GM19043 (cell line): ENCODE data around the gene HAUS7.

ENCODE experiments used
- ATAC-seq: cut with Tn5 transposase; IDR thresholded peaks from one replicate; pipeline ENCODE4 v1.9.1; 2021; ENCODE audit warnings: low read depth; ENCODE audit not compliant: unreplicated experiment

Gene HAUS7

DNA sequence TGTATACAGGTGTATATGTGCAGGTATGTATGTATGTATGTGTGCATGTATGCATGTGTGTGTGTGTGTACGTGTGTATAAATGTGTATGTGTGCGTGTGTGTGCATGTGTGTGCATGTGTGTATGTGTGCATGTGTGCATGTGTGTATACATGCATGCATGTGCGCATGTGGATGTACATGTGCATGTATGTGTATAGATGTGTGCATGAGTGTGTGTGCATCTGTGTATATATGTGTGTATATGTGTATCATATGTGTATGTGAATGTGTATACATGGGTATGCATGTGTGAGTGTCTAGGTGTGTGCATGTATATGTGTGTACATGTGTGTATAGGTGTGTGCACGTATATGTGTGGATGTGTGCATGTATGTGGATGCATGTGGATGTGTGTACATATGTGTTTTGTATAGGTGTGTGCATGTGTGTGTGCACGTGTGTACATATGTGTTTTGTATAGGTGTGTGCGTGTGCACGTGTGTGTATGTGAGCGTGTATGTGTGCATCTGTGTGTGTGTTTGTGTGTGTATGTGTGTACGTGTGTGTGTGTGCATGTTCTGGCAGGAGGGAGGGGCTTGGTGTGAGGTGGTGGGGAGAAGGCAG is 30.4 kb upstream of the HAUS7 start:
- ATAC-seq, result no peak

DNA sequence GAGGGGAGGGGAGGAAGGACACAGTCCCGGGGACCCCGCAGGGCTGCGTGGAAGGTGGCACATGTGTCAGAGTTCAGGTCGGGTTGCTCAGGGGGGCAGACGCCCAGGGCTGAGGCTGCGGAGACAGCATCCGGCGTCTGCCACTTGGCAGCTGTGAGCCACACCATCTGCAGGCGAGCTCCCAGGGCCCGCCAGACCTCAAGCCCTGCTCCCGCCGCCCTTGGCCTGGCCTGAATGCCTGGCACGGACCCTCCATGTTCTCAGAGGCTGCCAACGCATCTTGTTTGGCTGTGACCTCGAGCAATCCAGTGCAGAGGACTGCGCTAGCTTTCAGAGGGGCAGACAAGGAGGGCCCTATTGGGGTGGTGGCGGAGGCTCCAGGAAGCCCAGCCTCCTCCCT is 29.5 kb upstream of the HAUS7 start:
- ATAC-seq, result no peak

DNA sequence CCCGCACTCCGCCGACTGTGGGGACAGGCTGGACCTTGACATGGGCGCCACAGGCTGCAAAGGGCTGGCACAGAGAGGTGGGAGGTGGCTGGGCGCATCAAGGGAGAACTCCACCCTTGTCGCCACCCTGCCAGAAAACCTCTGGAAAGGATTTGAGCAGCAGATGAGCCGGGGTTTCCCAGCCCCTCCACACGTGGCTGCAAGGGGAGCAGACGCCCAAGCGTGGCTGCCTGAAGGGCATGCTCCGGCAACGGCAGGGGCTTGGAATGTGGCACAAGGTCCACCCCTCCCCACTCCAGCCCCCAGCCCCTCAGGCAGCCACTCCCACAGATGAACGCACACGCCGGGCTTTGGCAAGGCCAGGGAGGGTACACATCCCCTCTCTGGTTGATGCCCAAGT is 29.0 kb upstream of the HAUS7 start:
- ATAC-seq, result no peak

DNA sequence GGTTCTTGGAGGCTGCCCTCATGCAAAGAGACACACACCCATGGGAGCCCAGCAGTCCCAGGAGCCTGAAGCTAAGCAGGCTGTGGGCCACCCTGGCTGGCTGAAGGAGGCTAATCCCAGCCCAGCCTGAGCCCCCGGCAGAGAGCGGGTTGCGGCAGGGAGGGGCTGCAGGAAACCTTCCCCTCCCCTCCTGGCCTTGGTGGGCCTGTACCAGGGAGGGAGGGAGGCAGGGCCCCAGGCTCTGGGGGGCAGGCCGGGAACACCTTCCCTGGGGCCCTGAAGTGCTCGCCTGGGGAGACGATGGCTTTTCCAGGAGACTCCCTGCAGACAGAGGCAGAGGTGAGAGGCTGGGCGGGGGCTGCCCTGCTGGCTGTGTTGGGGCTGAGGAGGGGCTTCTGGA is 28.1 kb upstream of the HAUS7 start:
- ATAC-seq, result no peak

DNA sequence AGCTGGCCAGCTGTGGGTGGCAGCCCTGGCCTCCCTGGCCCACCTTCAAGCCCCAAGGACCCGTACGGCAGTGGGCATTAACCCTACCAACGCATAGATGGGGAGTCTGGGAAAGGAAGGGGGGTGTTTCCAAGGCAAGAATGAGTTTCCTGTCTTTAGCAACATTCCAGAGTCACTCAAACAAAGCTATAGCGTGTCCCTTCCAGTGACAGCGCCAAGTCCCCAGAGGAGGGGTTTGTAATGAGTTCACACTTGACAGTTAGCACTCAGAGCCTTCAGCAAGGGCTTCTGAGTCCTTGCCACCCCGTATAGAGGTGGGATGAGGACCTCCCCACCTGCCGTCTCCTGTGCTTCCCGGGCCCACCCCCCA is 26.2 kb upstream of the HAUS7 start:
- ATAC-seq, result no peak

DNA sequence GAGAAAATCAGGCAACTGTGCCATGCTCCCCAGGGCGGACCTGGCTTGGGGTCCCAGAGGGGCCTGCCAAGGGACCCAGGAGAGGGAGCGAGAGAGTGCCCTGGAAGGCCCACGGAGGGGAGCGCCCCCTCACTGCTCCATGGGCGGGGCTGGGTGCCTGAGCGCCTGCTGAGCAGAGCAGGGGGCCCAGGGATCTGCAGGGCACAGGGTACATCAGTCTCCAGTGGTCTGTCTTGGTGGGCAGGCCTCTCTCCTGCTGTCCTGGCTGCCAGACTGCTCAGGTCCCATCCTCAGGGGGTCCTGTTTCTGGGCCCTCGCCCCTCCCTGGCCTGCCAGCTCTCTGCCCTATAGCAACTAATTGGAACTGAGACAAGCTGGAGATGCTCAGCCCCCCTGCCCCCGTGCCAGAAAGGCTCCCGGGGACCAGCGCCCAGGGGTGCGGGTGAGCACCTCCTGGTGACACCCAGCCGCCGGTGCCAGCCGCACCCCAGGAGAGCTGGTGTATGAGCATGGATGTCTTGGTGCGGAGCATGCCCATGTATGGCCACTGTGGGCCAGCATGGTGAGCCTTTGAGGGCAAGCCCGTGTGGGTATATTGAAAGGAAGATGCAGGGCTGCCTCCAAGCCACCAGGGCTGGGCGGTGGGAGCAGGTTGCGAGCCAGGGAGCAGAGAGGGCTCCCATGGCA is 25.7 kb upstream of the HAUS7 start:
- no peak for ATAC-seq

DNA sequence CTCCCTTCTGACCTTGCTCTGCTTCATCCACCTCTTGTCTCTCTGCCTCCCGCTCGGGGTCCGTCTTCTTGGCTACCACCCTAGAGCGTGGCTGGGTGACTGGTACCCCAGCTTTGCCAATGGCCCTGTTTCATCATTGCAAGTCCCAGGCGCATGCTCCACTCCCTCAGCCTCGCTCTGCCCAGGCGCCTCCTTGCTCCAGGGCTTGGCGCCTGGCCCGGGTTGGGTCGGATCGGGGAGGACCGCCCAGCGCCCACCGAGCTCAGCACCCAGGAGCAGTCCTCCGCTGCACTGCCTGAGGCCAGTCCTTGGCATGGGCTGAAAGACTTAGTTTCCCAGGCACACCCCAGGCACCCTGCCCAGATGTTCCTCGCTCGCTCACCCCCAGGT is 25.0 kb upstream of the HAUS7 start:
- ATAC-seq, result no peak

DNA sequence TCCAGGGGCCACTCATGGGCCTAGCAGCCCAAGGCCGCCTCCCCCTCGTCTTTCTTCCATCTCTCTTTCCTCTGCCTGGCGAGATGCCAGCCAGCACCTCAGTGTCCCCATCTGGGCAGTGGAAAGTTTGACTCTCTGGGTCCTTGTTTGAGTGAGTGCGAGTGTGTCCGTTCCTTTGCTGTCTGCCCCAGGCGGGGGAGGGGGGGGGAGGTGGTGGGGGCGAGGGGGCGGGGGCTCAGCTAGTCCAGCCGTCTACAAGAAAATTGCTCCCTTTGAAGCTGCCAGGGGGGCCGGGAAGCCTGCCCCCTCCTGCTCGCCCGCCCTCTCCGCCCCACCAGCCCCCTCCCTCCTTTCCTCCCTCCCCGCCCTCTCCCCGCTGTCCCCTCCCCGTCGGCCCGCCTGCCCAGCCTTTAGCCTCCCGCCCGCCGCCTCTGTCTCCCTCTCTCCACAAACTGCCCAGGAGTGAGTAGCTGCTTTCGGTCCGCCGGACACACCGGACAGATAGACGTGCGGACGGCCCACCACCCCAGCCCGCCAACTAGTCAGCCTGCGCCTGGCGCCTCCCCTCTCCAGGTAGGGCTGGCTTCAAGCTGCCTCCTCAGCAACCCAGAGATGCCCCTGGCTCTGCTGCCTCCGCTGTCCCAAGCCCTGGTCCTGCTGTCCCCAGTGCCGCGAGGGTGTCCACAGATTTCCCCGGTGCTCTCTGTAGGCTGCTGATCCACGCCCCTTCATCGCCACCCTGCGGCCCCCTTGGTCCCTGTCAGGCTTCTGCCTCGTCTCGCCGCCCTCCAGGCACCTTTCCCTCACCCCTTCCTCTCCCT is 24.4 kb upstream of the HAUS7 start, which contains the start of gene BGN:
TSS of gene BGN (plus strand) at position 440 of the 821 bp plus-strand sequence. CDS start 9,652 bp downstream, outside the sequence.
- ATAC-seq, result no peak

DNA sequence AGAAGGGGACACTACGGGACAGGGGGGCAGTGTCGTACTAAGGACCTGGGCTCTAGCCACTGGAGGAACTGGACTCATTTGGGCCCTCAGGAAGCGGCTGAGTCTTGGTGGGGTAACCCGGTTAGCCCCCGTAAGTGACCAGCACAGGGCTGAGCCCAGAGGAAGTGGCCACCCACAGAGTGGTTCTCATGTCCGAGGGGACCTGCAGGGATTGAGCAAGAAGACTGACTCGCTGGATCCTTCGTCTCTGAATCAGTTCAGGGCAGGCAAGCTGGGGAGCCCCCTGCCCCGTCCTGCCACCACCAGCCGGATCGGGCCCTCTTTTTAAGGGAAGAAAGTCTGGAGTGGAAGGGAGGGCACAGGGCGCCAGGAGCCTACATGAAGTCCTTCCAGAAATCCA is 23.7 kb upstream of the HAUS7 start:
- no peak for ATAC-seq

DNA sequence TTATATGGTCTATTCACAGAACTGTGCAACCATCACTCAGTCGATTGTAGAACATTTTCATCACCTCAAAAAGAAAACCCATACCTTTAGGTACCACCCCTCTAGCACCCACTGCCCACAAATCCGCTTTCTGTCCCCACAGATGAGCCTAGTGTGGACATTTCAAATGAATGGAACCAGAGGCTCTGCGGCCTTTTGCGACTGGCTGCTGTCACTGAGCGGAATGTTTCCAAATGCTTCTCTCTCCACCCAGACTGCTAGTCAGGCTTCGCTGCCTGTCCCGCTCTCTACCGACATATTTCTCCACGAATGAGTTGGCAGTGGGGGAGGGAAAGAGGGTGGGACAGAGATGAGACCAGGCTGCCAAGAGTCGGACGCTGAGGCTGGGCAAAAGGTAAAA is 22.7 kb upstream of the HAUS7 start:
- no peak for ATAC-seq

DNA sequence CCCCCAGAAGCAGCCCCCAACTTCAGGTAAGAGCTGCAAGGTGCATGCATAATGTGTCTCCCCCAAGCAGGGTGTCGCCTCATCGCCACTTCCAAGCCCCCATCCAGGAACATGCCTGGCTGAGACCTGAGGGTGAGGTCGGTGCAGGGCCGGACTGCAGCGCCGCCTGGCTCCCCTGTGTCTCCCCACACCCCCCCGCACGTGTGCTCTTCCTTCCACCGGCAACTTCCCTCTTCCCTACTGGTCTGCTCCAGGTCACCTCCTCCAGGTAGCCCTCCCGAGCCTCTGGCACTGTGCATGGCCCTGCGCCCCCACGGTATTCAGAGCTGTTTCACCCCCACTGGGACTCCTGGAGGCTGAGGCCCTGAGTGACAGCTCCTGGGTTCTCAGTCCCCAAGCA is 22.2 kb upstream of the HAUS7 start:
- no peak for ATAC-seq

DNA sequence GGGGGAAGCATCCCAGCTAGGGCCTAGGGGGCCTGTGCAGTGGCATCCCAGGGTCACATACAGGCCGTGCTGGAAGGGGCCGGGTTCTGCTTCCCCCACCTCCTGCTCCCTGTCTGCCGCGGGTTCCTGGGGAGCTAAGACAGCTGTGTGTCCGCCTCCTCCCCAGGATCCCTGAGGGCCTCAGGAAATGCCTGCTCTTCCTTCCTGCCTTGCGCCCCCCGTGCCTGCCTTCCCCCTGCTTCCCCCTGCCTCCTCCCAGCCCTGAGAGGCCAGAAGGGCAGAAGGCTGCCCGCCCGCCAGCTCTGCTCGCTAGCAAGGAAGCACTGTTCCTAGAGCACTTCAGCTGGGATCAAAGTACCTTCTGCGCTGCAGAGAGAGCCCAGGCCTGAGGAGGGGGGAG is 21.5 kb upstream of the HAUS7 start:
- no peak for ATAC-seq

DNA sequence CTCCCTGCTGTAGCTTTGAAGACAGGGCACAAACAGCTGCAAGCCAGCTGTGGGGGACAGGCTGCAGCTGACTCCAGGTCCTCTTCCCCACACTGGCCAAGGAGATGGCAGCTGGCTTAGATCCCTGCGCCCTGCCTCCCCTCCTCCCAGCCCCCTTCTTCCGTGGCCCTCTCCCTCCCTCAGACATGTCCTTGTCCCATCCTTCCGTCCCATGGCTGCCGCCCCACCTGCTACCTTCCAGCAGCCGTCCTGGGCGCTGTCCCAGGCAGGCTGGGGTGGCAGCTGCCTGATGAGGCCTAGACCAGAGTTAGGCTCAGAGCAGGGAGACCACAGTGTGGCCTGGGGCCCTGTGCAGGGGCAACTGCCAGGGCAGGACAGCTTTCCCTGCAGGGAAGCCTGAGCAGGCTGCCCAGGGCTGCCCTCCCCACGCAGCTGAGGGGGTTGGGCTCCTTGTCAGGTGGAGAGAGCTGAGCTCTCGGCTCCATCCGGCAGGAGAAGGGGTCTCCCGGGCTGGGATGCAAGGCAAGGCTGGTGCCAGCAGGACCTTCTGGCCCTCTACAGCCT is 21.1 kb upstream of the HAUS7 start:
- ATAC-seq, result no peak

DNA sequence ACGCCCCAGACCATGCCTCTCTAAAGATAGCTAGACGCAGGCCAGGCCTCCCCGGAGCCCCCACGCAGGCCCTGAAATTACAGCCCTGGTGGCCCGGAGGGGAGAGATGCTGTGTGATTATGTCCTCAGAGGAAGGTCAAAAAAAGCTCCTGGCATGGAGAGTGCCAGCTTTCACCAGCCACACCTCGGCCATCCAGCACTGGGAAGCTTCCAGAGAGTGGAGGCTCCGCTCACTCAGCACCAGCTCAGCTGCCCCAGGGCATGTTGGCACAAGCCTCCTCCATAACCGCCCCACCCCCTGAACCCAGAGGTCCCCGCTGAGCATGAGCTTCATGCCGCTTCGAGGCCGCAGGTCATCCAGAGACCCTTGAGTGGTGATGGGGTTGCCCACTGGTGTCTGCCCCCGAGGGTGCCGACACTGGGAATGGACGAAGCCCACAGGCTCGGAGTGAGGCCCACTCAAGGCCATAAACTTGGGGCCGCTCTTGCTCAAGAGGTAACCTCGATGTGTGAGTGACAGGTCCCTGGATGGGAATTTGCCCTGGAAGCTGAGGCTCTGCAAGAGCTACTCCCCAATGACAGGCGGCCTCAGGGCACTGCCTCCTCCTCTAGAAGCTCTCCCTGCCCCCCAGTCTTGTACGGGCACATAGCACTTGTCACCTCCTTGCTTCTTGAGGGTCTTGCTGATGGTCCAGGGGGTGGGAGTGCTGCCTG is 20.0 kb upstream of the HAUS7 start:
- no peak for ATAC-seq

DNA sequence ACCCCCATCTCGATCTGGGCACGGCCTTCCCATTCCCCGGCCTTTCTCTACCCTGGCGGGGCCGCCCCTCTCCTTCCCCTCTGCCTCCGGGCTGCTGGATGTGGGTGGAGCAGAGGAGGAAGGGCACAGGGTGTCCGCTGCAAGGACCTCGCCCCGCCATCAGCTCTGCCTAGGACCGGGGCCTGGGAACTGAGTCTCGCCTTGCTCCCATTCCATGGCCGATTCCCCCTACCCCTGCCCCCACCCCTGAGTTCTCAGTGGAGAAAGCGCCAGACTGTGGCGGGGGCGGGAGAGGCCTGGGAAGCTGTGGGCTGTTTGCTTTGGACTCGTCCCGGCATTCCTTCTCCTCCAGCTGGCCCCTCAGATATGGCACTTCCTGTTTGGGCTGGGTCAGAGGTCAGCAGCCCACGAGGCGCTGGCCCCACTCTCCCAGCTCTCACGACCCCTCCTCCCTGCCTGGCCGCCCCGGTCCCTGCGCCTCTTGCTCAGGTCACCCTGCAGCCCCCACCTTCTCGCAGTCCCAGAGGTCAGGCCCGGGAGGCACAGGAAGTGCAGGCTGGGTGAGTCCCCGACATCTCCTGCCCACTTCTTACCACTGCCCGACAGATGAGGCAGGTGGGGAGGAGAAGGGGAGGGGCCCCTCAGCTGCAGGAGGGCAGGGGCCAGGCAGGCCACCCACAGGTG is 18.0 kb upstream of the HAUS7 start:
- ATAC-seq, result no peak

DNA sequence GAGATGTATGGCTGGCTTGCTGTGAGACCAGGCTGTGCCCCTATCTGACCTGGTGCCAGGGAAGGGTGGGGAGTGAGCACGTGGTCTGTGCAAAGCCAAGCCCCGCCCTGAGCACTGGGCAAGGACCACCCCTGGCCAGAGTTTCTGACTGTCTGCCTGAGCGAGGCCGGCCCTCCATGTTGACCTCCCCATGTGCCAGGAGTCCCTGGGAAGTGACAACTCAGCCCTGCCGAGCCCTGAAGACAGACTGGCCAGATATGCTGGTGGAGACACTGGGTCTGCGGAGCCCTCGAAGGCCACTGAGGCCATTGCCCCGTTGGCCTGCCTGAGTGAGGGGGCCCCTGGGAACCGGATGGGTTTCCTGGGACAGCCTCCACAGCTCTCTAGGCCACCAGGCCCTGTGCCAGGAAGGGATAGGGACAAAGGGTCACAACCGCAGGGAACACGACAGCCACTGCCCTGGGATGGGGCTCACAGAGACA is 17.3 kb upstream of the HAUS7 start:
- ATAC-seq, result no peak

DNA sequence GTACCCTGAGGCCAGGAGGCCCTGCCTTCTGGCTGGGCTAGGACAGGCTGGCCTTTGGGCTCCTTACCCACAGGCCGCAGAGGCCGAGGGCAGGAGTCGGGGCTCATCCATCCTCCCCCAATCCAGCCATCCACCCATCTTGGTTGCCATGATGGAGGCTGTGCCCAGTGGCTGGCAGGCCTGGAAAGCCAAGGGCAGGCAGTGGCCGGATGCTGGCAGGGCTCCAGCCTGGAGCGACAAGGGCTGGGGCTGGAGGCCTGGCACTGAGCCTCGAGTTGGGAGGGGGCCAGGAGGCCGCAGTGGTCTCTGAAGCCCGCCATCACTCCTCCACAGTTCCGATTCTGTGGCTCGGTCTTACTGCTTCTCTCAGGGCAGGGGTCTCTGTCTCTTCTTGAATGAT is 15.8 kb upstream of the HAUS7 start:
- no peak for ATAC-seq

DNA sequence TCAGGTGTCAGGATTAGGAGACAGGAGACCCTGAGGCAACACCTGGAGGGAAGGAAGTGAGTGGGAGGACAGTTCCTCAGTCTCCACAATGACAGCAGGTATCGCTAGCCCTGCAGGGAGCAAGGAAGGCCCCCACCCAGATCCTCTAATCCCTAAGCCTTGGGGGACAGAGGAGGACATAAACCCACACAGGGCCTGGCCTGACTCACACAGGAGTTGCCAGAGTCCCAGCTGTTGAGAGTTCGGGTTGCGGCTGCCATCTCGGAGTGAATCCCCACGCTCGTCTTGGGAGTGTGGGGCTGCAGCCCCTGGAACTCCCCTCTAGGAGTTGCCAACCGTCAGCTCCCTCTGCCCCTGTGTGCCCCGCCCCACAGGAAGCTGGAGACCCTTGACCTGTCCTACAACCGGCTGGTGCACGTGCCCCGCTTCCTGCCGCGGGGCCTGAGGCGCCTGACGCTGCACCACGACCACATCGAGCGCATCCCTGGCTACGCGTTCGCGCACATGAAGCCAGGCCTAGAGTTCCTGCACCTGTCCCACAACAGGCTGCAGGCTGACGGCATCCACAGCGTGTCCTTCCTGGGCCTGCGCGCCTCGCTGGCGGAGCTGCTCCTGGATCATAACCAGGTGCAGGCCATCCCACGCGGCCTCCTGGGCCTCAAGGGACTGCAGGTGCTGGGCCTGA is 15.2 kb upstream of the HAUS7 start:
- no peak for ATAC-seq

DNA sequence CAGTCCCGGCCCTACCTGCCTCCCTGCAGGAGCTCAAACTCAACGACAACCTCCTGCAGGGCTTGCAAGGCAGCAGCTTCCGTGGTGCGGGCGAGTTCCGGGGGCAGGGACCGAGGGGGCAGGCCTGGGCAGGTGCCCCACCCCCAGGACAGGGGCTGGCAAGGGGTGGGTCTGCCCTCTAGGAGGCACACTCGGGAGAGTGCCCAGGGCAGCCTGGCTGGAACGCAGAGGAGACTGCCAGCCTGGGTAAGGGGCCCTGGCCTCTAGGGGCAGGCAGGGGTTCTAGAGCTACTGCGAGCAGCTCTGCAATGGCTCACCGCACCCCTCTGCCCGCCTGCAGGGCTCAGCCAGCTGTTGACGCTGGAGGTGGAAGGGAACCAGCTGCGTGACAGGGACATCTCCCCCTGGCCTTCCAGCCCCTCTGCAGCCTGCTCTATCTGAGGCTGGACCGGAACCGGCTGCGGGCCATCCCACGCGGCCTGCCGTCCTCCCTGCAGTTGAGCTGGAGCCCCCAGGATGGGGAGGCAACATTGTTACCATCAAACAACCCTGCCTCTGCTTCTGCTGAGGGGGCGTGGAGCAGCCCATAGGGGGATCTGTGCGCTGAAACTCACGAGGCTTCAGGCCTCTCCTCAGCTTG is 12.1 kb upstream of the HAUS7 start:
- no peak for ATAC-seq
